ENCODE results near the gene CEP350.

CEP350 gene

DNA sequence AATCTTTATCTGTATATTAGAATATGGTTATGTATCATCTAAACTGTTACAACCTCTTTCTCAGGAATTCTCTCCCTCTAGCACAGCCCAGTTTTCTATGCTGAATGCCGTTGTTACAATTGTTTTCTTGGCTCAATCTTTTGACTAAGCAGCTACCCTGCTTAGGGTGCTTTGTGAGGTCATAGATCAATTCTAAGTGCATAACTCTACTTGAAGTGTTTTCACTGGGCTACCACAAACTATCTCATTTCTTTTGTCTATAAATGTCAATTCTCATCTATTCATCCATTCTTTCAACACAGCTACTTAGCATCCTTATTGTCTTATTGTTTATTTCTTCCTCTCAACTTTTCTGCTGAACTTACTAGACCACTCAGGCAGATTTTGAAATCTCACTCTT is 77.1 kb downstream of the CEP350 start:
- in situ Hi-C loops (cut with HindIII; ENCODE audit: low sequenced_read_pairs) = no loop called here

GRCh38 chr1:180033390-180033789 is 78.8 kb downstream of the CEP350 start:
- TF ChIP-seq CTCF (IDR thresholded peaks at IDR 0.05; ENCODE audit: low read depth, low read length, missing control alignments) = no peak
- no peak for DNase-seq (ENCODE audit: low read depth)
- in situ Hi-C loops (cut with HindIII; ENCODE audit: low sequenced_read_pairs) = no loop called here
- no peak overlapping the region for H3K4me3 ChIP-seq (ENCODE audit: low read depth, low read length)

More for the DNA sequence above, 77.1 kb downstream of the CEP350 start:
- TF ChIP-seq CTCF (IDR thresholded peaks at IDR 0.05; ENCODE audit: low read depth, low read length, missing control alignments) = no peak
- no peak overlapping the region for H3K4me3 ChIP-seq (ENCODE audit: low read depth, low read length)
- DNase-seq (ENCODE audit: low read depth) = no peak

GRCh38 chr1:180040034-180040433 is 85.4 kb downstream of the CEP350 start:
- in situ Hi-C loops (cut with HindIII; ENCODE audit: low sequenced_read_pairs) = no loop called here
- DNase-seq (ENCODE audit: low read depth) = no peak
- no peak for TF ChIP-seq CTCF (IDR thresholded peaks at IDR 0.05; ENCODE audit: low read depth, low read length, missing control alignments)
- H3K4me3 ChIP-seq (ENCODE audit: low read depth, low read length) = no peak overlapping the region

DNA sequence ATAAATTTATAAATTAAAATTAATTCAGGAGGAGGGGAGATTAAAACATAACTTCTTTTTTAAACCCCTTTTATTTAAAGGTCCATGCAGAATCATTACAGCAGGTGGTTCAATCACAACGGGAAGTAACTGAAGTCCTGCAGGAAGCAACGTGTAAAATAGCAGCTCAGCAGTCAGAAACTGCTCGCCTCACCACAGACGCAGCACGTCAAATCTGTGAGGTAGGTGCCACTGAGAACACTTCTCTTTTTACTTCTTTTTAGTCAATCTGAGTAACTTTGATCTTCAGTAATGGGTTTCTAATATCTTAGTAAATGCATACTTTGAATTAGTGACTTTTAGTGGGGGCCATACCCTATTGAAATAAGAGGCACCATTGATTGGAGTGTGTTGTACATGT is 87.0 kb downstream of the CEP350 start:
- no peak overlapping the region for H3K4me3 ChIP-seq (ENCODE audit: low read depth, low read length)
- DNase-seq (ENCODE audit: low read depth) = no peak
- TF ChIP-seq CTCF (IDR thresholded peaks at IDR 0.05; ENCODE audit: low read depth, low read length, missing control alignments) = no peak

DNA sequence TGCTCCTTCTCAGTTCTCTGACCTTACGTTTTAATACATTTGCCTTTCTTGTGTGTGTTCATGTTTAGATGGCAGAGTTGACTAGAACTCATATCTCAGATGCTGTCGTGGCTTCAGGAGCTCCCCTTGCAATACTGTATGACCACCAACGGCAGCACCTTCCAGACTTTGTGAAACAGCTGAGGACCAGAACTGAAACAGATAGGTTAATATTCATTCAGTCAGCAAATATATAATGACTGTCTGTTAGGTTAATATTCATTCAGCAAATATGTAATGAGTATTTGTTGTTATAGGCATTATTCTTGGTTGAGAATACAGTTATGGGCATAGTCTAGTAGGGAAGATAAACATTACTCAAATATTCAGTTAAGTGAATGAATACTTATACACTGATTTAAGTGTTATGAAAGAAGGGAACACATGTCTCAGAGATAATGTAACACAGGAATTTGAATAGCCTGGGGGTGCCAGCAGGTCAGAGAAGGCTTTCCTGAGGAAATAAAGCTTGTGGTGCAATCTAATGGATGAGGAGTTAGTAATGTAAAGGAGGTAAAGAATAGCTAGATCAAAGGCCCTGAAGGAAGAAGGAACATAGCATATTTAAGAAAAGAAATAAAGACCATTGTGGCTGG is 88.5 kb downstream of the CEP350 start:
- no peak overlapping the region for H3K4me3 ChIP-seq (ENCODE audit: low read depth, low read length)
- in situ Hi-C loops (cut with HindIII; ENCODE audit: low sequenced_read_pairs) = no loop called here
- TF ChIP-seq CTCF (IDR thresholded peaks at IDR 0.05; ENCODE audit: low read depth, low read length, missing control alignments) = no peak
- no peak for DNase-seq (ENCODE audit: low read depth)

More for the DNA sequence above, 87.0 kb downstream of the CEP350 start:
- in situ Hi-C loops (cut with HindIII; ENCODE audit: low sequenced_read_pairs) = no loop called here

DNA sequence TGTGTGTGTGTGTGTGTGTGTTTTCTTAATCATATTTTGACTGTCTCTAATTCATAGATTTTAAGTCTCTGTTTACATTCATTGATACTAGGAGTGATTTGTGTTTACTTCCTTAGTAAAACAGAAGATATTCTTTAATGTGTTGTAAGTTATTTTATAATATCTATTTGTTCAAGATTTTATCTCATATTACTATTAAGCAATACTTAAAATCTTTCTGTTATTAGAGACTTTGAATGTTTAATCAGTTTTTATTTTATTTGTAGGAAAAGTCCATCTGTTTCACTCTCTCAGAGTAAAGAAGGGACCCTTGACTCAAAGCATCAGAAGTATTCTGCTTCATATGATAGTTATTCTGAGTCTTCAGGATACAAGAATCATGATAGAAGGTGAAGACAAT is 89.2 kb downstream of the CEP350 start:
- DNase-seq (ENCODE audit: low read depth) = no peak
- in situ Hi-C loops (cut with HindIII; ENCODE audit: low sequenced_read_pairs) = no loop called here
- H3K4me3 ChIP-seq (ENCODE audit: low read depth, low read length) = no peak overlapping the region
- TF ChIP-seq CTCF (IDR thresholded peaks at IDR 0.05; ENCODE audit: low read depth, low read length, missing control alignments) = no peak
